ENCODE measurements around the gene CHMP2A.

DNA sequence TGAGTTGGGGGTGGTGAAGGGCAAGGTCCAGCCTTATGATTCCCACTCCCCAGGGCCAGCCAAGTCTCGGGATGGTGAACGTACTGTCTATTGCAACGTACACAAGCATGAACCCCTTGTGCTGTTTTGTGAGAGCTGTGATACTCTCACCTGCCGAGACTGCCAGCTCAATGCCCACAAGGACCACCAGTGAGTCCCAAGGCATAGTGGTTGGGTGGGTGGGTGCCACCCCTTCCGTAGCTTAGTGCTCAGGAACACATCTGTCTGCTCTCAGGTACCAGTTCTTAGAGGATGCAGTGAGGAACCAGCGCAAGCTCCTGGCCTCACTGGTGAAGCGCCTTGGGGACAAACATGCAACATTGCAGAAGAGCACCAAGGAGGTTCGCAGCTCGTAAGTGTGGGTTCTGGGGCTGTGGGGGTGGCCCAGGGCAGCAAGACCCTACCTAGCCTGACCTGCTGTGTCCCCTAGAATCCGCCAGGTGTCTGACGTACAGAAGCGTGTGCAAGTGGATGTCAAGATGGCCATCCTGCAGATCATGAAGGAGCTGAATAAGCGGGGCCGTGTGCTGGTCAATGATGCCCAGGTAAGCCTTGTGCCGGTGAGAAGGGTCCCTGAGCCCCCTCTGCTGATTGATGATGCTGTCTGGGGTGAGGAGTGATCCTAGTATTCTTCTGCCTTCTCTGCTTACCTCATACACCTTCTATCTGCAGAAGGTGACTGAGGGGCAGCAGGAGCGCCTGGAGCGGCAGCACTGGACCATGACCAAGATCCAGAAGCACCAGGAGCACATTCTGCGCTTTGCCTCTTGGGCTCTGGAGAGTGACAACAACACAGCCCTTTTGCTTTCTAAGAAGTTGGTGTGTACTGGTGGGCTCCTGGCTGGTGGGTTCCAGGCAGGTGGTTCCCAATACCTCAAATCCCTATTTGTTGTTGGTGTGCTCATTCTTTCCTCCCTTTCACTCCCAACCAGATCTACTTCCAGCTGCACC, 7.3 kb downstream of the CHMP2A start:
- TF ChIP-seq YY1 (IDR thresholded peaks at IDR 0.05; ENCODE audit: insufficient read depth, insufficient read length) = no peak
- no peak for TF ChIP-seq SUZ12 (IDR thresholded peaks at IDR 0.05; ENCODE audit: extremely low read depth, insufficient read depth, insufficient read length)
